OCI-LY3 (cell line): Measurements from ENCODE around the gene AFF2.

Experiments
- H2AFZ ChIP-seq: fragments of 200-600, 300-600 bp; shearing (Covaris generic); 2 replicates; pipeline ENCODE4 v1.6.0; 2014; ENCODE audit warnings: antibody characterized with exemption, low read depth, low read length
- H3K27ac ChIP-seq: fragments of 200-600, 300-600 bp; sonication (generic); 2 replicates; pipeline ENCODE4 v1.5.1; 2014; ENCODE audit warnings: mild to moderate bottlenecking, low read length, moderate library complexity, mixed read lengths
- H3K27me3 ChIP-seq: fragments of 200-600, 300-600 bp; sonication (generic); 2 replicates; pipeline ENCODE4 v1.6.1; 2014; ENCODE audit warnings: low read depth, low read length, mixed read lengths
- H3K36me3 ChIP-seq: fragments of 200-600, 300-600 bp; sonication (generic); replicated peaks from 2 replicates; pipeline ENCODE3; 2014; ENCODE audit warnings: low read depth, low read length, mixed read lengths
- H3K4me1 ChIP-seq: fragments of 300-600, 200-600 bp; sonication (generic); 2 replicates; pipeline ENCODE4 v1.6.1; 2014; ENCODE audit warnings: low read length, mixed read lengths
- H3K4me2 ChIP-seq: fragments of 200-600, 300-600 bp; sonication (generic); 2 replicates; pipeline ENCODE4 v1.6.1; 2014; ENCODE audit warnings: low read length, mixed read lengths
- H3K4me3 ChIP-seq: fragments of 300-600, 200-600 bp; sonication (generic); 2 replicates; pipeline ENCODE4 v1.5.1; 2014; ENCODE audit warnings: antibody characterized with exemption, mild to moderate bottlenecking, low read length, moderate library complexity
- H3K79me2 ChIP-seq: fragments of 300-600, 200-600 bp; shearing (Covaris generic); 2 replicates; pipeline ENCODE4 v1.6.1; 2014; ENCODE audit warnings: mild to moderate bottlenecking, low read length, mixed read lengths
- H3K9ac ChIP-seq: fragments of 300-600, 200-600 bp; shearing (Covaris generic); 2 replicates; pipeline ENCODE4 v1.6.0; 2014; ENCODE audit warnings: mild to moderate bottlenecking, low read length, moderate library complexity
- H3K9me3 ChIP-seq: fragments of 200-600, 300-600 bp; shearing (Covaris generic); 2 replicates; pipeline ENCODE4 v1.6.1; 2014; ENCODE audit warnings: low read length, mixed read lengths; ENCODE audit not compliant: insufficient read depth
- H4K20me1 ChIP-seq: fragments of 200-600, 300-600 bp; sonication (generic); 2 replicates; pipeline ENCODE4 v1.6.1; 2016; ENCODE audit warnings: low read length, mixed read lengths; ENCODE audit not compliant: insufficient read depth
- EZH2phosphoT487 ChIP-seq: fragments of 200-600 bp; shearing (Covaris generic); IDR thresholded peaks from 2 replicates; pipeline ENCODE4 v1.6.1; 2018; ENCODE audit warnings: antibody characterized with exemption, mixed run types, low read depth
- TF ChIP-seq, protein P1 (sequence below): fragments of 200-600, 300-600 bp; sonication (generic); IDR thresholded peaks from 2 replicates; pipeline ENCODE4 v1.5.1; 2014; ENCODE audit warnings: antibody characterized with exemption, low read length, low read depth

Gene AFF2

DNA sequence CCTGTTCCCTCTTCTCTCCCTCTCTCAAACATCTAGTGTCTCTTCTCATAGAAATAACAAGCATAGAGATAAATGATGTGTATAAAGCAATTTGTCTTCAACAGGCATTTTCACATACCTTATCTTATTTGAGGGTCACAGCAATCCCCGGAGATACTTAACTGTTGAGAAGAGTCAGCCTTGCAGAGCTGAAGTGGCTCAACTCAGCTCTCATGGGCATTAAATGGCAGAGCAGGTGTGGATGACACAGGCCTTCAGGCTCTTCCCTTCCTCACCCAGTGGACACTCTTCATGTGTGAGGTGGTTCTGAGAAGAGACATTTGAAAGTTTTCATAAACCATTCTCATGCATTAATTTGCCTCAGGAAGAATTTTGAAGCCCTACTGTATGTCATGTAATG is 134.2 kb downstream of the AFF2 start:
- Histone ChIP-seq H3K9ac (no peak overlapping the region), H3K27me3 (no peaks in the 10 kb centered on the region), H3K27ac (no peak overlapping the region), H3K36me3 (no peaks in the 10 kb centered on the region), H3K4me2 (no peak overlapping the region), H3K9me3 (no peaks in the 10 kb centered on the region), H3K4me3 (no peak overlapping the region), H2AFZ (no peak overlapping the region), H3K4me1 (peaks cover 5% of the 10 kb centered on the region), H4K20me1 (no peaks in the 10 kb centered on the region), H3K79me2 (no peaks in the 10 kb centered on the region)
- TF ChIP-seq EZH2phosphoT487: no peak
- TF ChIP-seq, protein P1, sequence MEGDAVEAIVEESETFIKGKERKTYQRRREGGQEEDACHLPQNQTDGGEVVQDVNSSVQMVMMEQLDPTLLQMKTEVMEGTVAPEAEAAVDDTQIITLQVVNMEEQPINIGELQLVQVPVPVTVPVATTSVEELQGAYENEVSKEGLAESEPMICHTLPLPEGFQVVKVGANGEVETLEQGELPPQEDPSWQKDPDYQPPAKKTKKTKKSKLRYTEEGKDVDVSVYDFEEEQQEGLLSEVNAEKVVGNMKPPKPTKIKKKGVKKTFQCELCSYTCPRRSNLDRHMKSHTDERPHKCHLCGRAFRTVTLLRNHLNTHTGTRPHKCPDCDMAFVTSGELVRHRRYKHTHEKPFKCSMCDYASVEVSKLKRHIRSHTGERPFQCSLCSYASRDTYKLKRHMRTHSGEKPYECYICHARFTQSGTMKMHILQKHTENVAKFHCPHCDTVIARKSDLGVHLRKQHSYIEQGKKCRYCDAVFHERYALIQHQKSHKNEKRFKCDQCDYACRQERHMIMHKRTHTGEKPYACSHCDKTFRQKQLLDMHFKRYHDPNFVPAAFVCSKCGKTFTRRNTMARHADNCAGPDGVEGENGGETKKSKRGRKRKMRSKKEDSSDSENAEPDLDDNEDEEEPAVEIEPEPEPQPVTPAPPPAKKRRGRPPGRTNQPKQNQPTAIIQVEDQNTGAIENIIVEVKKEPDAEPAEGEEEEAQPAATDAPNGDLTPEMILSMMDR: no peak

DNA sequence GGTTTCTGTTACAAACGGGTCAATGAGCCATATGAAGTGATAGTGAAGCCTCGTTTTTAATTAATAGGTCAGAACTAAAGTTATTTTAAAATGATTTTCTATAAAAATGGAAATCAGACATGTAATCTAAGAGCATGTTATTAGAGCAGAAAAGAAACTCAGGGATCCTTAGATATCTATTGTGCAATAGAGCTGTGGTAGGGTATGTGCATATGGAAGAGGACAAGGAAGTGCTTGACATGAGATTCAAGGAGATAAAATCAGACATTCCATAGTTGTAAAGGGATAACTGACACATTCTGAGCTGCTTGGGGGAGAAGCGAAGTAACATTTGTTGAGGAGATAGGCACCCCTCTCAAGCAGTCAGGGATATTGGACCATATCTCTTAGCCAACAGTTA is 143.0 kb downstream of the AFF2 start:
- Histone ChIP-seq H3K9me3 (no peaks in the 10 kb centered on the region), H3K4me1 (no peaks in the 10 kb centered on the region), H3K4me2 (no peak overlapping the region), H3K27me3 (no peaks in the 10 kb centered on the region), H3K4me3 (no peak overlapping the region), H4K20me1 (no peaks in the 10 kb centered on the region), H3K27ac (no peak overlapping the region), H3K9ac (no peak overlapping the region), H3K79me2 (no peaks in the 10 kb centered on the region), H3K36me3 (no peaks in the 10 kb centered on the region), H2AFZ (no peak overlapping the region)
- TF ChIP-seq, protein P1: no peak
- TF ChIP-seq EZH2phosphoT487: no peak

DNA sequence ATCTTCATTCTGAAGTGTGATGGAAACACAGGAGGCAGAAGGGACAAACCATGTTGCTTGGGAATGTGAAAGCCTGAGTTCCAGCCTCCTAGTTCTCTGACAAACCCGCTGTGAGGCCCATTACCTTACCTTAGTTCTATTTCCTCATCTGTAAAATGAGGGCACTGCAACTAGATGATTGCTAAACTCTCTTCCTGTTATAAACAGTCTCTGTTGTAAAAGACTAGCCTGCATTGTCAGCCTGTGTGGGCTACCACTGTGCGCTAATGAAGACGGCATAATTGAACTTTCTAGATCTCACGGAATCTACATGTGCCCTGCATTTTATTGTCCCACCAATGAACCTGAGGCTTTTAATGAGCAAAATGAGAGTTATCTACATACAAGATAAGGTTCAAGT is 147.2 kb downstream of the AFF2 start:
- Histone ChIP-seq H3K27me3 (no peaks in the 10 kb centered on the region), H3K4me3 (no peak overlapping the region), H3K79me2 (no peaks in the 10 kb centered on the region), H4K20me1 (no peaks in the 10 kb centered on the region), H2AFZ (no peak overlapping the region), H3K27ac (no peak overlapping the region), H3K9me3 (no peaks in the 10 kb centered on the region), H3K4me2 (no peak overlapping the region), H3K9ac (no peak overlapping the region), H3K36me3 (no peaks in the 10 kb centered on the region), H3K4me1 (no peaks in the 10 kb centered on the region)
- TF ChIP-seq, protein P1: no peak
- no peak for TF ChIP-seq EZH2phosphoT487

DNA sequence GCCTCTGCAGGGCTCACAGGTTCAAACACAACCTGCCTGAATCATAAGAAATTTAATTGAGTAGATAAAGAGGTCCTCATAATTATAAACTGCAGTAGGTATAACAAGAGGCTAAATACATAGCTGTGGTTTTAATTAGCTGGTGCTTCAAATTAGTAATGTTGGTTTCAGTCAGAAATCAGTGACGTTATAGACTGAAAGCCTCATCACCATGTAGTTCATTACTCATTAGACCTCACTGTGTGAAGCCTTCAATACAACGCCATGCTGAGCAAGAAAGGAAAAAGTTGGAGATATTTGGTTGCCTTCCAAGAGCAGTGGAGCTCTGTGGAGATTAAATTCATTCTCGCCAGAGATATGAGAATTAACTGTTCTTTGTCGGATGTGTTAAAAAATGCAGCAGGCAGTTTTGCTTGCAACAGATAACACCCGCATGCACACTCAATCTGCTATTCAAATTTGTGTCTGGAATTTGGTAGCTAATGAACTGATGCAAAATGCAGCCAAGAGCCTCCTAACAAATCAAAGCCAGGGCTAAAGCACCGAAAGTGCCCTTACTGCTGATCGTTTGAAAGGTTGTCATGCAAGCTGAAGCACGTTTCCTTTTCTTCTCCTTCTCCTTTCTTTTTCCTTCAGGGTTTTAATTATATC is 148.9 kb downstream of the AFF2 start:
- Histone ChIP-seq H4K20me1 (no peaks in the 10 kb centered on the region), H3K36me3 (no peaks in the 10 kb centered on the region), H3K4me1 (no peaks in the 10 kb centered on the region), H3K4me3 (no peak overlapping the region), H3K27me3 (no peaks in the 10 kb centered on the region), H3K27ac (no peak overlapping the region), H2AFZ (no peak overlapping the region), H3K9me3 (no peaks in the 10 kb centered on the region), H3K79me2 (no peaks in the 10 kb centered on the region), H3K4me2 (no peak overlapping the region), H3K9ac (no peak overlapping the region)
- no peak for TF ChIP-seq EZH2phosphoT487
- TF ChIP-seq, protein P1: no peak
